GM23338 (cell line): ENCODE measurements around the gene MMP25. TPM values are rescaled to one million over a fixed set of nuclear protein-coding genes. Genes with fewer than 3 reads are reported as not detected.

ENCODE experiments used
- ATAC-seq: fragments of 200-7000 bp; cut with Tn5 transposase; 3 replicates; pipeline ENCODE4 v1.9.1; 2020
- DNase-seq: peaks from one replicate; pipeline ENCODE4 v3.0.0-alpha.2; 2015; ENCODE audit warnings: low spot score
- H2AFZ ChIP-seq: fragments of 200-600 bp; sonication (generic); 2 replicates; pipeline ENCODE4 v1.8.0; 2016; ENCODE audit warnings: antibody characterized with exemption, mild to moderate bottlenecking, moderate library complexity
- H3F3A ChIP-seq: fragments of 200-600 bp; sonication (generic); replicated peaks from 2 replicates; pipeline ENCODE4 v1.8.0; 2017; ENCODE audit warnings: antibody characterized with exemption, mixed run types, low read depth
- H3K27ac ChIP-seq: fragments of 200-600 bp; sonication (generic); 2 replicates; pipeline ENCODE4 v1.6.1; 2016; ENCODE audit warnings: low read depth
- H3K27me3 ChIP-seq: fragments of 200-600 bp; sonication (generic); 2 replicates; pipeline ENCODE4 v1.8.0; 2016; ENCODE audit warnings: mild to moderate bottlenecking, mixed run types, moderate library complexity; ENCODE audit not compliant: insufficient read depth
- H3K36me3 ChIP-seq: fragments of 200-600 bp; sonication (generic); 2 replicates; pipeline ENCODE4 v1.8.0; 2016; ENCODE audit warnings: mild to moderate bottlenecking; ENCODE audit not compliant: insufficient read depth
- H3K4me1 ChIP-seq: fragments of 200-600 bp; sonication (generic); 2 replicates; pipeline ENCODE4 v1.8.0; 2016; ENCODE audit warnings: mild to moderate bottlenecking, moderate library complexity; ENCODE audit not compliant: insufficient read depth
- H3K4me2 ChIP-seq: fragments of 200-600 bp; sonication (generic); 2 replicates; pipeline ENCODE4 v1.7.1; 2017; ENCODE audit warnings: mixed run types
- H3K4me3 ChIP-seq: fragments of 200-600 bp; sonication (generic); 2 replicates; pipeline ENCODE4 v1.6.1; 2016; ENCODE audit warnings: mixed run types
- H3K79me2 ChIP-seq: fragments of 200-600 bp; sonication (generic); replicated peaks from 2 replicates; pipeline ENCODE4 v1.8.0; 2017; ENCODE audit warnings: mild to moderate bottlenecking; ENCODE audit not compliant: insufficient read depth
- H3K9me2 ChIP-seq: fragments of 200-600 bp; sonication (generic); 2 replicates; pipeline ENCODE4 v1.8.0; 2017; ENCODE audit not compliant: insufficient read depth
- H4K20me1 ChIP-seq: fragments of 200-600 bp; sonication (generic); replicated peaks from 2 replicates; pipeline ENCODE4 v1.8.0; 2017; ENCODE audit warnings: mild to moderate bottlenecking; ENCODE audit not compliant: insufficient read depth
- H3K27ac Mint-ChIP-seq: 2 replicates; pipeline ENCODE4 v1.8.0; 2020; ENCODE audit warnings: inconsistent platforms, mild to moderate bottlenecking, moderate library complexity, mixed read lengths
- H3K27me3 Mint-ChIP-seq: 3 replicates; pipeline ENCODE4 v1.8.0; 2022; ENCODE audit warnings: low read depth, mild to moderate bottlenecking, moderate library complexity, mixed read lengths, inconsistent platforms; ENCODE audit not compliant: insufficient read depth, poor library complexity
- H3K36me3 Mint-ChIP-seq: 3 replicates; pipeline ENCODE4 v1.8.0; 2021; ENCODE audit warnings: low read depth, mild to moderate bottlenecking, inconsistent platforms, moderate library complexity, mixed read lengths
- H3K4me1 Mint-ChIP-seq: 3 replicates; pipeline ENCODE4 v1.8.0; 2020; ENCODE audit warnings: mild to moderate bottlenecking, inconsistent platforms, mixed read lengths
- H3K4me3 Mint-ChIP-seq: 3 replicates; pipeline ENCODE4 v1.8.0; 2021; ENCODE audit warnings: moderate library complexity, mild to moderate bottlenecking, inconsistent platforms, mixed read lengths
- H3K9me3 Mint-ChIP-seq: 3 replicates; pipeline ENCODE4 v1.8.0; 2020; ENCODE audit warnings: moderate library complexity, mild to moderate bottlenecking, inconsistent platforms, mixed read lengths
- CREB1 ChIP-seq: fragments of 250-450 bp; sonication (Bioruptor Pico); IDR thresholded peaks from 2 replicates; pipeline ENCODE4 v1.5.0; 2020; ENCODE audit warnings: low read depth, mild to moderate bottlenecking, moderate library complexity
- EZH2 ChIP-seq: fragments of 200-600 bp; sonication (generic); IDR thresholded peaks from one replicate; pipeline ENCODE4 v1.8.0; 2017; ENCODE audit warnings: antibody characterized with exemption, mild to moderate bottlenecking, low read depth; ENCODE audit not compliant: unreplicated experiment
- EZH2phosphoT487 ChIP-seq: fragments of 200-600 bp; sonication (generic); IDR thresholded peaks from one replicate; pipeline ENCODE4 v1.8.1; 2018; ENCODE audit warnings: antibody characterized with exemption; ENCODE audit not compliant: unreplicated experiment
- JUNB ChIP-seq: IDR thresholded peaks from one replicate; pipeline ENCODE4 v1.6.1; 2016; ENCODE audit warnings: antibody characterized with exemption; ENCODE audit not compliant: unreplicated experiment
- NANOG ChIP-seq: IDR thresholded peaks from 2 replicates; pipeline ENCODE4 v1.6.1; 2016; ENCODE audit warnings: antibody characterized with exemption, borderline replicate concordance
- POLR2AphosphoS5 ChIP-seq: IDR thresholded peaks from 2 replicates; pipeline ENCODE4 v1.6.1; 2016; ENCODE audit warnings: antibody characterized with exemption, low read depth
- STAT1 ChIP-seq: IDR thresholded peaks from one replicate; pipeline ENCODE4 v1.6.1; 2016; ENCODE audit warnings: antibody characterized with exemption; ENCODE audit not compliant: unreplicated experiment
- ZNF114 ChIP-seq: fragments of 250-450 bp; sonication (Bioruptor Pico); IDR thresholded peaks from 2 replicates; pipeline ENCODE4 v1.5.0; 2020; ENCODE audit warnings: mild to moderate bottlenecking, moderate library complexity
- ZNF331 ChIP-seq: fragments of 250-450 bp; sonication (Bioruptor Pico); IDR thresholded peaks from 2 replicates; pipeline ENCODE4 v1.5.0; 2020; ENCODE audit warnings: low read depth, mild to moderate bottlenecking, moderate library complexity
- polyA plus RNA-seq: library from polyadenylated mRNA; unstranded; fragments of >200 nt; fragmentation: Nextera tagmentation; extraction: Ambion mirVana; gene quantifications from 2 replicates; pipeline ENCODE4 v1.2.1, GENCODE V29; 2016
- total RNA-seq: library from RNA; depleted of rRNA; stranded (reverse); fragments of >200 nt; shearing (Covaris generic); gene quantifications from 2 replicates; pipeline ENCODE4 v1.2.3, GENCODE V29; 2014
- TF ChIP-seq, protein P1 (sequence below): IDR thresholded peaks from one replicate; pipeline ENCODE4 v1.6.1; 2018; ENCODE audit warnings: antibody characterized with exemption; ENCODE audit not compliant: unreplicated experiment
- TF ChIP-seq, protein P2 (sequence below): IDR thresholded peaks from 2 replicates; pipeline ENCODE4 v1.6.1; 2016; ENCODE audit warnings: antibody characterized with exemption
- TF ChIP-seq, protein P3 (sequence below), 2 experiments: fragments of 200-600 bp in 1 of 2; sonication (generic) in 1 of 2; conservative IDR thresholded peaks; 2 replicates each; pipeline versions ENCODE4 v1.5.1 to v1.6.1; 2016 to 2017; ENCODE audit warnings: antibody characterized with exemption in 2 of 2, low read depth in 2 of 2, mild to moderate bottlenecking in 2 of 2, moderate library complexity in 1 of 2

The MMP25 gene
- total and polyA plus RNA-seq, 2 experiments from 2014 or later, result 7.7 to 15.9 TPM

DNA sequence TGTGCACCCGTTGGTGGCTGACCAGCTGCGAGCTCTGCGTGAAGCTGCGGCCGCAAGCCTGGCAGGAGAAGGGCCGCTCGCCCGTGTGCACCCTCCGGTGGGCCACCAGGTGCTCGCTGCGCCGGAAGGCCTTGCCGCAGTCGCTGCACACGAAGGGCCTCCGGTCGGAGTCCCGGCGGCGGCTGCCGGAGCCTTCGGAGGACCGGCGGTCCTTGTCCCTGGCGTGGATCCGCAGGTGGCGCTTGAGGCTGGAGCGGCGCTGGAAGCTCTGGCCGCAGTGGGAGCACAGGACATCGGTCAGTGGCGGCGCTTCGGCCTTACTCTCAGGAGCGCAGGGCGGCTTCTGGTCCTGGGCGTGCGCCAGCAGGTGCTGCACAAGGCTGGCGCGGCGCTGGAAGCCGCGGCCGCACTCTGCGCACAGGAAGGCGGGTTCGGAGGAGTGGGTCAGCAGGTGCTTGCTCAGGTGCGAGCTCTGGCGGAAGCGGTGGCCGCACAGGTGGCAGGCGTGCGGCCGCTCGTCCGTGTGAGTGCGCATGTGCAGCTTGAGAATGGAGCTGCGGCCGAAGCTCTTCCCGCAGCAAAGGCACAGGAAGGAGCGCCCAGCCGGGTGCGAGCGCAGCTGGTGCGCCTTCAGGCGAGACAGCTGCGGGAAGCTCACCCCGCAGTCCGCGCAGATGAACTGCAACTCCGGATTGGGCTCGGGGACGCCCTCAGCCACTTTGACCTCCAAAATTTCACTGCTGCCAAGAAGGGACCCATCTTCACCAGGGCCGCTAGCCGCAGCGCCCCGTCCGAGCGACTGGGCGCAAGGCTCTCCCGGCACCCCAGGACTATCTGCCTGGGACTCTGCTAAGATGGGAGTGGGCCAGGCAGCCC is 43.6 kb downstream of the MMP25 start:
- Mint-ChIP-seq H3K36me3 (peaks cover 89% of the 10 kb centered on the region), H3K27me3 (peaks cover 31% of the 10 kb centered on the region), H3K9me3 (no peaks in the 10 kb centered on the region), H3K4me1 (peaks cover 35% of the 10 kb centered on the region), H3K4me3 (no peak overlapping the region), H3K27ac (no peak overlapping the region)
- Histone ChIP-seq H3K27ac (no peak overlapping the region), H3K4me1 (peaks cover 24% of the 10 kb centered on the region), H4K20me1 (peaks cover 46% of the 10 kb centered on the region), H3K79me2 (peaks cover 36% of the 10 kb centered on the region), H3K4me2 (no peak overlapping the region), H3K27me3 (no peaks in the 10 kb centered on the region), H3K36me3 (peaks cover 42% of the 10 kb centered on the region), H3K9me2 (no peaks in the 10 kb centered on the region), H2AFZ (no peak overlapping the region), H3F3A (peaks cover 60% of the 10 kb centered on the region), H3K4me3 (no peak overlapping the region)
- DNase-seq (no peak), ATAC-seq (no peak)
- TF ChIP-seq EZH2 (no peak), POLR2AphosphoS5 (no peak), NANOG (no peak), JUNB (no peak), ZNF331 (CRISPR knock-in tag) (no peak), STAT1 (no peak), ZNF114 (CRISPR knock-in tag) (no peak), CREB1 (CRISPR knock-in tag) (no peak), EZH2phosphoT487 (no peak)
- TF ChIP-seq, protein P1, sequence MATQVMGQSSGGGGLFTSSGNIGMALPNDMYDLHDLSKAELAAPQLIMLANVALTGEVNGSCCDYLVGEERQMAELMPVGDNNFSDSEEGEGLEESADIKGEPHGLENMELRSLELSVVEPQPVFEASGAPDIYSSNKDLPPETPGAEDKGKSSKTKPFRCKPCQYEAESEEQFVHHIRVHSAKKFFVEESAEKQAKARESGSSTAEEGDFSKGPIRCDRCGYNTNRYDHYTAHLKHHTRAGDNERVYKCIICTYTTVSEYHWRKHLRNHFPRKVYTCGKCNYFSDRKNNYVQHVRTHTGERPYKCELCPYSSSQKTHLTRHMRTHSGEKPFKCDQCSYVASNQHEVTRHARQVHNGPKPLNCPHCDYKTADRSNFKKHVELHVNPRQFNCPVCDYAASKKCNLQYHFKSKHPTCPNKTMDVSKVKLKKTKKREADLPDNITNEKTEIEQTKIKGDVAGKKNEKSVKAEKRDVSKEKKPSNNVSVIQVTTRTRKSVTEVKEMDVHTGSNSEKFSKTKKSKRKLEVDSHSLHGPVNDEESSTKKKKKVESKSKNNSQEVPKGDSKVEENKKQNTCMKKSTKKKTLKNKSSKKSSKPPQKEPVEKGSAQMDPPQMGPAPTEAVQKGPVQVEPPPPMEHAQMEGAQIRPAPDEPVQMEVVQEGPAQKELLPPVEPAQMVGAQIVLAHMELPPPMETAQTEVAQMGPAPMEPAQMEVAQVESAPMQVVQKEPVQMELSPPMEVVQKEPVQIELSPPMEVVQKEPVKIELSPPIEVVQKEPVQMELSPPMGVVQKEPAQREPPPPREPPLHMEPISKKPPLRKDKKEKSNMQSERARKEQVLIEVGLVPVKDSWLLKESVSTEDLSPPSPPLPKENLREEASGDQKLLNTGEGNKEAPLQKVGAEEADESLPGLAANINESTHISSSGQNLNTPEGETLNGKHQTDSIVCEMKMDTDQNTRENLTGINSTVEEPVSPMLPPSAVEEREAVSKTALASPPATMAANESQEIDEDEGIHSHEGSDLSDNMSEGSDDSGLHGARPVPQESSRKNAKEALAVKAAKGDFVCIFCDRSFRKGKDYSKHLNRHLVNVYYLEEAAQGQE, result no peak
- TF ChIP-seq, protein P2, sequence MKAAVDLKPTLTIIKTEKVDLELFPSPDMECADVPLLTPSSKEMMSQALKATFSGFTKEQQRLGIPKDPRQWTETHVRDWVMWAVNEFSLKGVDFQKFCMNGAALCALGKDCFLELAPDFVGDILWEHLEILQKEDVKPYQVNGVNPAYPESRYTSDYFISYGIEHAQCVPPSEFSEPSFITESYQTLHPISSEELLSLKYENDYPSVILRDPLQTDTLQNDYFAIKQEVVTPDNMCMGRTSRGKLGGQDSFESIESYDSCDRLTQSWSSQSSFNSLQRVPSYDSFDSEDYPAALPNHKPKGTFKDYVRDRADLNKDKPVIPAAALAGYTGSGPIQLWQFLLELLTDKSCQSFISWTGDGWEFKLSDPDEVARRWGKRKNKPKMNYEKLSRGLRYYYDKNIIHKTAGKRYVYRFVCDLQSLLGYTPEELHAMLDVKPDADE, result no peak
- TF ChIP-seq, protein P3, sequence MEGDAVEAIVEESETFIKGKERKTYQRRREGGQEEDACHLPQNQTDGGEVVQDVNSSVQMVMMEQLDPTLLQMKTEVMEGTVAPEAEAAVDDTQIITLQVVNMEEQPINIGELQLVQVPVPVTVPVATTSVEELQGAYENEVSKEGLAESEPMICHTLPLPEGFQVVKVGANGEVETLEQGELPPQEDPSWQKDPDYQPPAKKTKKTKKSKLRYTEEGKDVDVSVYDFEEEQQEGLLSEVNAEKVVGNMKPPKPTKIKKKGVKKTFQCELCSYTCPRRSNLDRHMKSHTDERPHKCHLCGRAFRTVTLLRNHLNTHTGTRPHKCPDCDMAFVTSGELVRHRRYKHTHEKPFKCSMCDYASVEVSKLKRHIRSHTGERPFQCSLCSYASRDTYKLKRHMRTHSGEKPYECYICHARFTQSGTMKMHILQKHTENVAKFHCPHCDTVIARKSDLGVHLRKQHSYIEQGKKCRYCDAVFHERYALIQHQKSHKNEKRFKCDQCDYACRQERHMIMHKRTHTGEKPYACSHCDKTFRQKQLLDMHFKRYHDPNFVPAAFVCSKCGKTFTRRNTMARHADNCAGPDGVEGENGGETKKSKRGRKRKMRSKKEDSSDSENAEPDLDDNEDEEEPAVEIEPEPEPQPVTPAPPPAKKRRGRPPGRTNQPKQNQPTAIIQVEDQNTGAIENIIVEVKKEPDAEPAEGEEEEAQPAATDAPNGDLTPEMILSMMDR (conservative IDR thresholded peaks at IDR 0.05; ENCODE audit: low read depth in 2 of 2), result no peak
